GM20431 (cell line): ENCODE measurements around the gene IQUB.
"Not testable (repeated sequence)": the region's sequence is repeated elsewhere in the genome, so short reads cannot be mapped to it uniquely, and the experiment has no call there.

Source experiments
- in situ Hi-C: fragments of 300-500 bp; cut with MseI, MboI; formaldehyde crosslinking; loops from one replicate; pipeline ENCODE4 v1.15.0; 2020; ENCODE audit warnings: low sequenced_read_pairs; ENCODE audit not compliant: unreplicated experiment

The IQUB gene

DNA sequence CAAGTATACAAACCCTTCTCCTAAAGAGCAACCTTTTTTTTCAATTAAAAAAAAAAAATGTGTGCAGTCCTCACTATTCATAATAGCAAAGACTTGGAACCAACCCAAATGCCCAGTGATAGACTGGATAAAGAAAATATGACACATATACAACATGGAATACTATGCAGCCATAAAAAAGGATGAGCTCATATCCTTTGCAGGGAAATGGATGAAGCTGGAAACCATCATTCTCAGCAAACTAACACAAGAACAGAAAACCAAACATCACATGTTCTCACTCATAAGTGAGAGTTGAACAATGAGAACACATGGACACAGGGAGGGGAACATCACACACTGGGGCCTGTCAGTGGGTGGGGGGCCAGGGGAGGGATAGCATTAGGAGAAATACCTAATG is 17.7 kb upstream of the IQUB start:
- in situ Hi-C loops: not testable (repeated sequence)

DNA sequence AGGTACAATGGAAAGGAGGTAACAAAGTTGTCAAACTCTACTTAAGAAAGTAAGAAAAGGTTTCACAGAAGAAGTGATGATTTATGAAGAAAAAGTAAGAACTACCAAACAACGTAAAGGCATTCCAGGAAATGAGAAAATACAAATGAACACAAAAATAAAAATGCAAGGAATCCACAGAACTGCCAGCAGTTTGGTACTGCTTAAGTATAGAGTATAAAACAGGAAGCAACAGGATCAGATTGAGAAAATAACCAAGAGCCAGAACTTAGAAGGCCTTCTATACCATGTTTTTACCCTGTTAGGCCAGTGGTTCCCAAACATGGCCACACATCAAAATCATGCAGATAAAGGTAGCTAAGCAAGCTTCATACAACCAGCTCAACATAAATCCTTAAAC is 14.0 kb upstream of the IQUB start:
- in situ Hi-C loops: no loop called here

DNA sequence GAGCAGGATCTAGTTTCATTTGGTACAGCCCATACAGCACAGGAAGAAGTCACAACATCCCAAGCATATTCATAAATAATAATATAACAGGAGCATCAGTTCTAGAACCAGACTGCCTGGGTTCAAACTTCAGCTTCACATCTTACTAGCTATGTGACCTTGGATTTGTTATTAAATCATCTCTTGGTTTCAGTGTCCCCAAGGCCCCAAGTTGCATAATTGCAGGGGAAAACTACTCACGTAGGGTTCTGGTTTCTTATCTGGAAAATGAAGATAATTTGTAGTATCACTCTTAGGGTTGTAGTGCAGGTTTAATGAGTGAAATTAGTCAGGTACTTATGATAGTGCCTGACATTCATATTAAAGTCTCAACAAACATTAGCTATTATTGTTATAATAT is 5.5 kb upstream of the IQUB start:
- in situ Hi-C loops: no loop called here

DNA sequence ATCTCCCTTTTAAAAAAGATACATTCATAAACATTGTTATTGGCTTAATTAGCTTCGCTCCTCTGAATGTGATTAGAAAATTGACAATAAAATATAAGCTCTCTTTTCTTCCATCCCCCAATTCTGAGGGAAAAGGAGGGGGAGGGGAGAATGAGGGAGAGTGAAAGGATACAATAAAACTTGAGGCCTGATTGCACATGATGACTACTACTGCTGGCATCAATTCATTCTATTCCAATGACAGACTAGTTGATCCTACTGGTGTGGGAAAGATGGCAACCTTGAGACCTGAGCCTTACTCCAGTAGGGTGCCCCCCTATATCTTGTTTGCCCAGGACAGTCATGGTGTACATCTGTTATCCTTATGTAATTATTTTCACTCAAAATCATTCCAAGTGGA is 4.5 kb upstream of the IQUB start:
- in situ Hi-C loops: no loop called here

DNA sequence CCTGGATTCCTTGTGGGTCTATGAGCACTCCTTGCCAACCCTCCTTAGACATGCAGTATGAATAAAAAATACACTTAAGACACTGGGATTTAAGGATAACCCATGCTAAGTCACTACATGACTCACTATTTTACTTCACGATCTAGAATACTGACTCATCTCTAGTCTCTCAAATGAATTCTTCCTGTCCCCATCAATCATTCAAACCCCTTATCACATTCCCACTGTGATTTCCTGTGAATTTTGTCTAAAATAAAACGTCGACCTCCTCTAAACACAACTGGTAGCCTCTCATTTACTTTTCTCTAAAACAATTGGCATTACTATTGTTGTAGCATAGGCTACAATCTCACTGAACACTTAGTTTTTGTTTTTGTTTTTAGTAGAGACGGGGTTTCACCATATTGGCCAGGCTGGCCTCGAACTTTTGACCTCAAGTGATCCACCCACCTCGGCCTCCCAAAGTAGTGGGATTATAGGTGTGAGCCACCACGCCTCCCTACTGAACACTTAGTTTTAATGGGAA is 3.9 kb upstream of the IQUB start:
- in situ Hi-C loops: no loop called here

DNA sequence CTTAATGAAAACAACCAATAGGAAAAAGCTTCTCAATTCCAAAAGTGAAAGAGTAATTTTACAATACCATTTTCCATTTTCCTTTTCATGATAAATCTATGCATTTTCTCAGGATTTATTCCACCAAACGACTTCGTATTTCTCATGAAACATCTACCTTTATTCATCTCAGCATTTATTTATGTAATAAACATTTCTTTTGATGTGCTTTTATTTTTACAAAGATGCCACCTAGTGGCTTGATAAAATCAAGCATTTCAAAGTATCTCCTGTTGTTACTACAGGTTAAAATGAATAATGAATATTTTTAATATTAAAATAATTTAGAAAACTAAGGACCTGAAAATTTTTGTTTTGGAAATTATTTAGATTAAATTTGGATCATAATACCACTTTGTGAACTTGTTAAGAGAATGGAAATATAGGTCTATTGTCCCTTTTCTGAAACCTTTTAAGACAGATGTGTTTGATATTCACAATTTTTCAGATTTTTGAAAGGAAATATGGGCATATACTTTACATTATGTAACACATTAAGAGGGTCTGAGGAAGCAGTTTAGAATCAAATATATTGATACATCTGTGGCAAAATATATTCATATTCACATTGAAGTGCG is 2.7 kb upstream of the IQUB start:
- in situ Hi-C loops: no loop called here

DNA sequence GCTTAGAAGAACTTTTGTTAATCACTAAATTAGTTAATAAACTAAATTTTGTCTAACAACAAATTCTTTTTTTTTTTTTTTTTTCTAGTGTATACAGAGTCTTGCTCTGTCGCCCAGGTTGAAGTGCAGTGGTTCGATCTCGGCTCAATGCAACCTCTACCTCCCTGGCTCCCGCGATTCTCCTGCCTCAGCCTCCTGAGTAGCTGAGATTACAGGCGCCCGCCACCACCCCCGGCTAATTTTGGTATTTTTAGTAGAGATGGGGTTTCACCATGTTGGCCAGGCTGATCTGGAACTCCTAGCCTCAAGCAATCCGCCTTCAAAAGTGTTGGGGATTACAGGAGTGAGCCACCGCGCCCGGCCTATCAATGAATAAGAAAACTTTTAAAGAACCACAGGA is 1.1 kb upstream of the IQUB start:
- in situ Hi-C loops: no loop called here

DNA sequence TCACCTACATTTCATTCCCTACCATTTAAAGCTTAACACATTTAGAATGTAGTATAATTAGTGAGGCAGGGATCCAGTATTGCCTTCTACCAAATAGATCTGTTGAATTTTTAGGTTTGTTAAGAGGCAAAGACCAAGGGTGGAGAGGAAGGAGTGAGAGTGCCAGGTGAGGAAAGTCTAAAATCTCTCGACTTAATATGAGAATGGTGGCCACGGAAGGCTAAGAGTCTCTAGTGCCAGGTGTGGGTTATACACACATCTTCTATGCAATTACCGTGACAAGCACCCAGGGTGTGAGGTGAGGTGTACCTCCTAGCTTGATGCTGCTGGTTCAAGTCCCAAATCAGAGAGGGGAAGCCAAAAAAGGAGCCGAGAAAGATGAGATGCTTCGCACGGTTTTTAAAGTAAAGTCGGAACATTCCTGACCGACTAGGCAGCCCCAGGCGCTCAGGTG is 439 bp downstream of the IQUB start:
- in situ Hi-C loops: no loop called here

DNA sequence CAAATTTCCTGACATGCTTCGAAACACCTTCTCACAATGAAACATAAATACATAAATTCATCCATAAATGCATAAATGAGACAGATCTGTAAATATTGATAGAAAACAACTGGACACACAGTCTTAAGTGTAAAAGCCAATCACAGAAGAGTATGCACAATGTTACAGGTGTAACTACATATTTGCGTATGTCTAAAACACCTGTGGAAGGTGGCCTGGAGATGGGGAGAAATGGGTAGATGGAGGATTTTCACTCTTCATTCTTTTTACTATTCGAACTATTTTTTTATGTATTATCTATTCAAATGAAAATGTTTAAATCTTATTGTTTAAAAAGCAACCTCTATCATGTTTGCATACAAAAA is 860 bp downstream of the IQUB start:
- in situ Hi-C loops: no loop called here

DNA sequence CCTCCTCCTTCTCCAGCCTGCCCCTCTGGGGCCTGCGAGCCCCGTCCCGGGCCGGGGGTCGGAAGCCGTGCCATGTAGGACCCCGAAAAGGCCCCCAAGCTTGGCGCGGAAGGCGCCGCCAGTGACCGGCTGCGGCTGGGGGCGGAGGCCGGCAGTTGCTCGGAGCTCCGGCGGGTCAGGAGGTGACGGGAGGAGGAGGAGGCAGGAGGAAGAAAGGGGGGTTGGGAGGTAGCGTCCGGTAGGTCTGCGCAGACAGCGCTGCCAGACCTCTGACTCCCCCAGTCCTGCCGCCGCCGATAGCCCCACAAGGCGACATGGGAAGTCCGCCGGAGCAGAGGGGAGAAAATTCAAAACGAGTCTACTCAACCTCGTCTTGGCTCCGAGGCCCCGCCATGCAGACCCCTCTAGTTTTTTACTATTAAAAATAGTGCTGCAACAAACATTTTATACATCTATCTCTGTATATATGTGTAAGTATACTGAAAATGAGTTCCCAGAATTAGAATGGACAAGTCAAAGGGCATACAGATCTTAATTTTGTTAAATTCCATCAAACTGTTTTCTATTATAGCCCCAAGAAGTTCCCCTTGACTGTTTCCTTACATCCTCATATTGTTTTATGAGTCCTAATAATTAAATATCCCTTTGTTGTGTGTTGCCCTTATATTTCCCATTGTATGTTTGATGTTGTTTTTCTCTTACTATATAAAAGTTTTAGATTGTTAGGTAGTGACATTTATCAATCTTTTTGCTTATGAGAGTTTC is 1.4 kb downstream of the IQUB start:
- in situ Hi-C loops: not testable (repeated sequence)

DNA sequence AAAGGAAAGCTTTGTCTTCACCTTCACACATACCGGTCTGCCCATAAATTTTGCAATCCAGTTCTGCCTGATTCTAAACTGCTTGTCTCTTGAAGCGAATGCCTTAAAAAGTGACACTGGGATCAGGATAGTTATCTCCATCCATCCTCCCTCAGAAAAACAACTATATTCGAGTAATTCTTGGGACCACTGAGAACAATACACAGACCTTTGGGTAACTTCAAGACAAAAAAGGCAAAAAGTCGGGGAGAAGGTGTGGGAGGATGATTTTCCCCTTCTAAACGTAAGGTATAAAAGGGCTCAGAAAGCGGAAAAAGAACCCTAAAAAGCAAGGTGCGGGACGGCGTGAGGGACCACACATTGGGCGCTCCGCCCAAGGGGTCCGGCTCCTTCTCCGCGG is 2.1 kb downstream of the IQUB start:
- in situ Hi-C loops: not testable (repeated sequence)

DNA sequence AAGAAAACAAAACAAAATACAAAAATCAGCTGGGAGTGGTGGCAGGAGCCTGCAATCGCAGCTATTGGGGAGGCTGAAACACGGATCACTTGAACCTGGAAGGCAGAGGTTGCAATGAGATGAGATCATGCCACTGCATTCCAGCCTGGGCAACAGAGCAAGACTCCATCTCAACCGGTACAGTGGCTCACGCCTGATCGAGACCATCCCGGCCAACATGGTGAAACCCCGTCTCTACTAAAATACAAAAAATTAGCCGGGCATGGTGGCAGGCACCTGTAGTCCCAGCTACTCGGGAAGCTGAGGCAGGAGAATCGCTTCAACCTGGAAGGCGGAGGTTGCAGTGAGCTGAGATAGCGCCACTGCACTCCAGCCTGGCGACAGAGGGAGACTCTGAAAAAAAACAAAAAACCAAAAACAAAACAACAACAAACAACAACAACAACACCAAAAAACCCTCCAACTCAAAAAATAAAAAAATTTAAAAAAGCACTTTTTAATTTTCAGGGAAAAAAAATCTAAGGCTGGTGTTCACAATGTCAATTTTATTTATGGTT is 4.3 kb downstream of the IQUB start:
- in situ Hi-C loops: not testable (repeated sequence)

DNA sequence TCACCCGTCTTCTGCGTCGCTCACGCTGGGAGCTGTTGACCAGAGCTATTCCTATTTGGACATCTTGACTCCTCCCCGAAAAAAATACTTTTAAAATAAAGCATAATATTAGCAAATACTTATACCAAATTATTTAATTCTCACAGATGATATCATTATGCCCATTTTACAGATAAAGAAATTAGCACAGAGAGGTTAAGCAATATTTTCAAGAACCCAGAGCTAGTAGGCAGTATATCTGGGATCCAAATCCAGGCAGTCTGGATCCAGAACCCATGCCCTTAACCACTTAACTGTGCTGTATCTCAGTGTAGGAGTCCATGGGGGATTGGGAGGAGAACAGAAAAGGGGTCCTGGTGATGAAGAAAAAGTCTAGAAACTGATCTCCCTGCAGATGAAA is 6.1 kb downstream of the IQUB start:
- in situ Hi-C loops: no loop called here

DNA sequence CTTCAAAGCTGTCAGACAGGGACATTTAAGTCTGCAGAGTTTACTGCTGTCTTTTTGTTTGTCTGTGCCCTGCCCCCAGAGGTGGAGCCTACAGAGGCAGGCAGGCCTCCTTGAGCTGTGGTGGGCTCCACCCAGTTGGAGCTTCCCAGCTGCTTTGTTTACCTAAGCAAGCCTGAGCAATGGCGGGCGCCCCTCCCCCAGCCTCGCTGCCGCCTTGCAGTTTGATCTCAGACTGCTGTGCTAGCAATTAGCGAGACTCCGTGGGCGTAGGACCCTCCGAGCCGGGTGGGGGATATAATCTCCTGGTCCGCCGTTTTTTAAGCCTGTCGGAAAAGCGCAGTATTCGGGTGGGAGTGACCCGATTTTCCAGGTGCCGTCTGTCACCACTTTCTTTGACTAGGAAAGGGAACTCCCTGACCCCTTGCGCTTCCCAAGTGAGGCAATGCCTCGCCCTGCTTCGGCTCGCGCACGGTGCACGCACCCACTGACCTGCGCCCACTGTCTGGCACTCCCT is 6.6 kb downstream of the IQUB start:
- in situ Hi-C loops: not testable (repeated sequence)

DNA sequence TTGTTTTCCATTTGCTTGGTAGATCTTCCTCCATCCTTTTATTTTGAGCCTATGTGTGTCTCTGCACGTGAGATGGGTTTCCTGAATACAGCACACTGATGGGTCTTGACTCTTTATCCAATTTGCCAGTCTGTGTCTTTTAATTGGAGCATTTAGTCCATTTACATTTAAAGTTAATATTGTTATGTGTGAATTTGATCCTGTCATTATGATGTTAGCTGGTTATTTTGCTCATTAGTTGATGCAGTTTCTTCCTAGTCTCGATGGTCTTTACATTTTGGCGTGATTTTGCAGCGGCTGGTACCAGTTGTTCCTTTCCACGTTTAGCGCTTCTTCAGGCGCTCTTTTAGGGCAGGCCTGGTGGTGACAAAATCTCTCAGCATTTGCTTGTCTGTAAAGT is 7.9 kb downstream of the IQUB start:
- in situ Hi-C loops: not testable (repeated sequence)

DNA sequence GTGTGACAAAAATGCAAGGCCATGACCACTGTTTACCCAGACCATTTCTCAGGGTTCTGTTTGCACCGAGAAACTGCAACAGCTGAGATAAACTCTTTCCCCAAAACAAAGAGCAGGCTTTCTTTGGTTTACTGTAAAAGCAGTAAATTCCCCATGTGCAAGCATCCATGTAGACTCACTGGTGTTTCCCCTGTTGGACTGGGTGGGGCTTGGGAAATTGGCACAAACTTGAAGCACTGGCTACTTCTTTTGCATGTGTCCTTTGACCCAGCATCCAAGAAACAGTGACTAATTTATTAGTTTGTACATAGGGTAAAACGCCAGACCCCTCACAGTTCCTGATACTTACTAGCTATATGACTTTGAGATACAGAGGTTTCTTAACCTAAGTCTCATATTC is 12.3 kb downstream of the IQUB start:
- in situ Hi-C loops: no loop called here

DNA sequence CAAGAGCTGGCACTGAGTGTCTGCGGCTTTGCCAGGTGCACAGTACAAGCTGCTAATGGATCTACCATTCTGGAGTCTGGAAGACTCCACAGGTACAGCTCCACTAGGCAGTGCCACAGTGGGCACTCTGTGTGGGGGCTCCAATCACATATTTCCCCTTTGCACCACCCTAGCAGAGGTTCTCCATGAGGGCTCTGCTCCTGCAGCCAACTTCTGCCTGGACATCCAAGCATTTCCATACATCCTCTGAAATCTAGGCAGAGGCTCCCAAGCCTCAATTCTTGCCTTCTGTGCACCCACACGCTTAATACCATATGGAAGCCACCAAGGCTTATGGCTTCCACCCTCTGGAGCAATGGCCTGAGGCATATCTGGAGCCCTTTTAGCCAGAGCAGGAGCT is 29.2 kb downstream of the IQUB start:
- in situ Hi-C loops: no loop called here

DNA sequence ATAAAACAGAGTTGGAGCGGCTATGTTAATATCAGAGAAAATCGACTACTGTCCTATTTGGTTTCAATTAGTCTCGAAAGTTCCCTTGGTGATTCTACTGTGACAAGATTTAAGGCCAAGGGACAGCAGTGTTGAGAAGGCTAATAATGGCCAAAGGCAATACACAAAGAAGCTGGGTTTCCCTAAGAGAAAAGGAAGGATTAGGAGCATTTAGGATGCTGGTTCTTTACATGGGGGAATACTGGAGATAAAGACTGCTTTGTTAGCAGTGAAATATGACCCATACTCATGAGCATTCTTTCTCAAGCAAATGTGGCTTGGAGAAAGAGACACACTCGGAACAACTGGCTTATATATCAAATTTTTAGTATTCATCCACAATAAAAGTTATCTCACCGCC is 32.2 kb downstream of the IQUB start:
- in situ Hi-C loops: no loop called here

DNA sequence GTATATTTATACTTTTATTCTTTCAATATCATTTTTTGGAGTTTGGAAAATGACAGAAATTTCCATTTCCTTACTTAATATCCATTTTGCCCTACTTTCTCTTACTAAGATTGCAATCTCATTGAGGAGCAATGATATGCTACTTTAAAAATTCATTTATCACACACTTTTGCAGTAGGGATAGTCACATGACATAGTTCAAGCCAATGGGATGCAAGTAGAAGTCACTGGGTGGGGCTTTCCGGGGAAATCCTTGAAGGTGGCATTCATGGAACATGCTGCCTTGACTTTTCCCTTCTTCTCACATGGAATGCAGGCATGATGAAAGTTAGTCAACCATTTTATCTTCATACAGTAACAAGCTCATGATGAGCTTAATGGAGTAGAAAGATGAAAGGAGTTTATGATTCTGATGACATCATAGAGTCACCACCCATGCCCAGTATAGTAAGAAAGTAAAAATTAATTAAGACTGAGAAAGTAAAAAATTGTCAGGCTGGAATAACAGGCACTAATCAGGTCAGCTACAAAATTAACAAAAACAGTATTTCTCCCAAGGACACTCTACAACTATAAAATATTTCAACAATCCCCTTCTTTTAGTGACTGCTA is 33.4 kb downstream of the IQUB start:
- in situ Hi-C loops: no loop called here

DNA sequence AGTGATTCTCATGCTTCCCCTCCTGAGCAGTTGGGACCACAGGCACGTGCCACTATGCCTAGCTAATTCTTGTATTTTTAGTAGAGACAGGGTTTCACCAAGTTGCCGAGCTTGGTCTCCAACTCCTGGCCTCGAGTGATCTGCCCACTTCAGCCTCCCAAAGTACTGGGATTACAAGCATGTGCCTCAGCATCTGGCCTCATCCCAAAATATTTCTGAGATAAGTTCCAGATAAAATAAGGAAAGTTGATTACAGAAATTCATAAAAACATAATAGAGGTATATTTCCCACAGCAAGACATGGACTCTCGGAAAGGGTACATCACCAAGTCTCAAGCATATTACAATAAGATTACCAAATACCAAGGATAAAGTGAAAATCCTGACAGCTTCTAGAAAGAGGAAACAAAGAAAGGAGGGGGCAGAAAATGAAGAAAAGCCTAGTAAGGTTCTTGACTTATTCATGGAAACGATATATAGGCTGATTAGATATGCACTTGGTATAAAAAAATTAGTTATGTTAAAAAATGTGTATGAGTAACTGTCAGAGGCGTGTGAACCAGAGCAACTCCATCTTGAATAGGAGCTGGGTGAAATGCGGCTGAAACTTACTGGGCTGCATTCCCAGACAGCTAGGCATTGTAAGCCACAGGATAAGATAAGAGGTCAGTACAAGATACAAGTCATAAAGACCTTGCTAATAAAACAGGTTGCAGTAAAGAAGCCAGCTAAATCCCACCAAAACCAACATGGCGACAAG is 35.0 kb downstream of the IQUB start:
- in situ Hi-C loops: no loop called here
